Urinary bladder (tissue), 4 donors: ENCODE results near the gene SMAD4. TPM values are rescaled to one million over a fixed set of nuclear protein-coding genes. Genes with fewer than 3 reads are reported as not detected.

Experiments
- DNase-seq: peaks from one replicate; pipeline ENCODE4 v3.0.0-alpha.2; 2015; ENCODE audit errors: extremely low spot score
- H3K27ac ChIP-seq: one replicate; pipeline ENCODE4 v1.5.1; 2013; ENCODE audit warnings: low read depth, mild to moderate bottlenecking, moderate library complexity
- H3K36me3 ChIP-seq: one replicate; pipeline ENCODE4 v1.6.1; 2013; ENCODE audit warnings: mild to moderate bottlenecking, moderate library complexity; ENCODE audit not compliant: insufficient read depth
- H3K4me1 ChIP-seq: one replicate; pipeline ENCODE4 v1.6.1; 2013; ENCODE audit warnings: mild to moderate bottlenecking, moderate library complexity; ENCODE audit not compliant: insufficient read depth
- H3K4me3 ChIP-seq: one replicate; pipeline ENCODE4 v1.5.1; 2013; ENCODE audit warnings: low read depth, low read length
- WGBS: extraction: QIAGEN DNeasy Blood & Tissue Kit; methylation state at CpG from one replicate; pipeline ENCODE4 v1.1.7; 2013; 5-methylcytosine and 5-hydroxymethylcytosine counted together
- polyA plus RNA-seq: library from polyadenylated mRNA; stranded (reverse); fragments of 200-250 nt; gene quantifications from one replicate; pipeline ENCODE4 v1.2.3, GENCODE V29; 2013
- total RNA-seq: library from RNA; depleted of rRNA; stranded (reverse); fragments of >200 nt; gene quantifications from one replicate; pipeline ENCODE4 v1.2.3, GENCODE V29; 2014
- donor health status: healthy with polysubstance abuse.
- donor health status: healthy.

Gene SMAD4
- total and polyA plus RNA-seq, 2 donors = 58.1 to 108 TPM

GRCh38 chr18:51120809-51121596 is 91.0 kb downstream of the SMAD4 start:
- Histone ChIP-seq H3K27ac (no peak overlapping the region), H3K36me3 (no peaks in the 10 kb centered on the region), H3K4me3 (no peak overlapping the region), H3K4me1 (no peaks in the 10 kb centered on the region)
- 97% methylated on average over 33 of the region's 33 CpGs for WGBS
- DNase-seq = no peak

- DNase-seq = no peak
- Histone ChIP-seq H3K4me3 (no peak overlapping the region), H3K4me1 (no peaks in the 10 kb centered on the region), H3K27ac (no peak overlapping the region), H3K36me3 (no peaks in the 10 kb centered on the region)
- 96% methylated on average over 4 of the region's 4 CpGs for WGBS
These were observed 91.5 kb downstream of the SMAD4 start for GRCh38 chr18:51121597-51121857.

DNA sequence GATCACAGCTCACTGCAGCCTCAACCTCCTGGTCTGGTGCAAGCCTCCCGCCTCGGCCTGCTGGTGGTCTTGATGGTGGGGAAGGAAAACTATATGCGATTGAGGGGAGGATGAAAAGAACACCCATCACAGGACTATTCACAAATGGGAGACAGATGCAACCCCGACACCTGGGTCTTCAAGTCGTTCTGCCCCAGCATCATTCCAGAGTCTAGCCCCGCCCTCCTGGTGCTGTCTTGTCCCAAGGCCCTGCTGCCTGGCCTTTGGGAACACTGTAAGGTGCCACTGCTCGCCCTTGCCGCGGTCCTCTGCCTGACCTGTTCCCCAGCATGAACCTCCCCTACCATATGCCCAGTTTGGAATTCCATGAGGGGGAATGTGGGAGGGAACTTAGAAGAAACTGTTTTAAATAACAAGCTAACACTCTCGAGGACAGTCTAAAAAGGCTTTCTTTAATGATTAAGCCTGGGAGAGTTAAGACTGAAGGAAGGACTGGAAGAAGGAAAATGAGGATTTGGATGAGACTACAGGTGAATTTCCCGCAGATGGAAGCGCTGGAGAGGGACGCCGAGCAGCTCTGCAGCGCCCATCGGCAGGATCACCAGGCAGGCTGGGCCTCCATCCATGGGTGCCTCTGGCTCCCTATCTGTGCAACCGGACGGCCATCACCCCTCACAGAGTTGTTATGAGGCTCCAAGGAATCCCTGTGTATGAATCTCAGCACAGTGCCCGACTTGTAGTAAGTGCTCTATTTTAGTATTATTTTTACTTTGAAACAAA is 92.4 kb downstream of the SMAD4 start:
- no peak overlapping the region for H3K27ac ChIP-seq
- DNase-seq = no peak
- 95% methylated on average over 19 of the region's 19 CpGs for WGBS
- H3K36me3 ChIP-seq = no peaks in the 10 kb centered on the region
- H3K4me1 ChIP-seq = no peaks in the 10 kb centered on the region
- no peak overlapping the region for H3K4me3 ChIP-seq

GRCh38 chr18:51123046-51123395 is 93.0 kb downstream of the SMAD4 start:
- 97% methylated on average over 7 of the region's 7 CpGs for WGBS

DNA sequence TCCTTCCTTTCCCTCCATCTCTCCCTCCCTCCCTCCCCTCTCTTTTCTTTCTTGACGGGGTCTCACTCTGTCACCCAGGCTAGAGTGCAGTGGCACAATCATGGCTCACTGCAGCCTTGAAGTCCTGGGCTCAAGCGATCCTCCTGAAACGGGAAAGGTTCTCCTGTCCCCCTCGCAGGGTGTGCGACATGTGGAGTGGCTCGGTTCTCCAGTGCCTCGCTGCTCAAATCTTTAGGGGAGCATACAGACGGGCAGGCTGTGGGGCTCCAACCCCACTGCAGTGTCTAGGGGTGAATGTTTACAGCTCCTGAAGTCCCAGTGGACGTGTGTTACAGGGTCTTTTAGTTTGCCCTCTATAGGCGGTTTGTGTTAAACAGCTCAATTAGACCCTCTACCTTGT is 93.5 kb downstream of the SMAD4 start:
- H3K4me3 ChIP-seq = no peak overlapping the region
- WGBS = 86% methylated on average over 10 of the region's 10 CpGs
- no peak for DNase-seq
- H3K27ac ChIP-seq = no peak overlapping the region
- H3K36me3 ChIP-seq = no peaks in the 10 kb centered on the region
- no peaks in the 10 kb centered on the region for H3K4me1 ChIP-seq

More at GRCh38 chr18:51123046-51123395, 93.0 kb downstream of the SMAD4 start:
- no peak for DNase-seq
- Histone ChIP-seq H3K27ac (no peak overlapping the region), H3K4me3 (no peak overlapping the region), H3K4me1 (no peaks in the 10 kb centered on the region), H3K36me3 (no peaks in the 10 kb centered on the region)

GRCh38 chr18:51123936-51124486 is 94.0 kb downstream of the SMAD4 start:
- H3K4me3 ChIP-seq = no peak overlapping the region
- no peaks in the 10 kb centered on the region for H3K36me3 ChIP-seq
- no peaks in the 10 kb centered on the region for H3K4me1 ChIP-seq
- WGBS = 83% methylated on average over 10 of the region's 10 CpGs
- no peak overlapping the region for H3K27ac ChIP-seq
- DNase-seq = no peak

DNA sequence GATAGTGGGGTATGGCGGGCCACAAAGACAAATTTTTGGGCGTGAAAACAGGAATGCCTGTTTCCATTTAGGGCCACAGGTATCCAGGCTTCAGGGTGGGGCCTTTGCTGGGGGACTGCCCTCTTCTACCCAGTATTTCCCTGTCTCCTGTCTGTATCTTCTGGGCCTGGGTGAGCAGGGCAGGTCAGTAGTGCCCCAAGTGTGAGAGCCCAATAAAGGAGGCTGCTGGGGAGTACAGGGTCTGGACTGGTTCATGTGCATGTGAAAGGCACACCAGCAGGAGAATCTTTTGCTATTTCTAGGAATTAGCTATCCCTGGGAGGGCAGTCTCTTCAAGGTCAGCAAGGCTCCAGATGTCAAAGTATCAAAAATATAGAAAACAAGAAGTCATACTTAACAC is 96.0 kb downstream of the SMAD4 start:
- H3K4me1 ChIP-seq = no peaks in the 10 kb centered on the region
- H3K36me3 ChIP-seq = no peaks in the 10 kb centered on the region
- whole genome bisulfite sequencing = 90% methylated on average over 2 of the region's 2 CpGs
- DNase-seq = no peak
- no peak overlapping the region for H3K4me3 ChIP-seq
- H3K27ac ChIP-seq = no peak overlapping the region

- 54% methylated on average over 3 of the region's 3 CpGs for WGBS
- Histone ChIP-seq H3K36me3 (no peaks in the 10 kb centered on the region), H3K27ac (no peak overlapping the region), H3K4me3 (no peak overlapping the region), H3K4me1 (no peaks in the 10 kb centered on the region)
- DNase-seq = no peak
These were observed 97.7 kb downstream of the SMAD4 start for GRCh38 chr18:51127664-51128063.

DNA sequence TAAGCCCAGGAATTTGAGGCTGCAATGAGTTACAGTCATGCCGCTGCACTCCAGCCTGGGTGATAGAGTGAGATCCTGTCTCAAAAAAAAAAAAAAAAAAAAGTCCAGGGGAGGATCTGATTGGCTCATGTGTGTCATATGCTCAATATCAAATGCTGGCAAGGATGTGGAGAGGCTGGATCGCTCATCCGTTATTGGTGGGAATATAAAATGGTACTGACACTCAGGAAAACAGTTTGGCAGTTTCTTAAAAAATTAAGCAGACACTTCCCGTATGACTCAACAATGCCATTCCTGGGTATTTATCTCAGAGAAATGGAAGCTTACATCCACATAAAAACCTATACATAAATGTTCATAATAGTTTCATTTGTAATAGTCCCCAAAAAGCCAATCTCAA is 98.5 kb downstream of the SMAD4 start:
- no peak for DNase-seq
- WGBS = 76% methylated on average over 4 of the region's 4 CpGs
- Histone ChIP-seq H3K4me1 (no peaks in the 10 kb centered on the region), H3K4me3 (no peak overlapping the region), H3K36me3 (no peaks in the 10 kb centered on the region), H3K27ac (no peak overlapping the region)

GRCh38 chr18:51132256-51132935 is 102.4 kb downstream of the SMAD4 start:
- Histone ChIP-seq H3K27ac (no peak overlapping the region), H3K4me1 (no peaks in the 10 kb centered on the region), H3K36me3 (no peaks in the 10 kb centered on the region), H3K4me3 (no peak overlapping the region)
- WGBS = 79% methylated on average over 6 of the region's 6 CpGs
- no peak for DNase-seq

- DNase-seq = no peak
- Histone ChIP-seq H3K4me1 (no peaks in the 10 kb centered on the region), H3K36me3 (no peaks in the 10 kb centered on the region), H3K27ac (no peak overlapping the region), H3K4me3 (no peak overlapping the region)
- WGBS = 82% methylated on average over 12 of the region's 12 CpGs
These were observed 103.7 kb downstream of the SMAD4 start for GRCh38 chr18:51133580-51134160.
